ENCODE results near the gene CCDC74B.
"Not testable (repeated sequence)": the region's sequence is repeated elsewhere in the genome, so short reads cannot be mapped to it uniquely, and the experiment has no call there.

The CCDC74B gene

DNA sequence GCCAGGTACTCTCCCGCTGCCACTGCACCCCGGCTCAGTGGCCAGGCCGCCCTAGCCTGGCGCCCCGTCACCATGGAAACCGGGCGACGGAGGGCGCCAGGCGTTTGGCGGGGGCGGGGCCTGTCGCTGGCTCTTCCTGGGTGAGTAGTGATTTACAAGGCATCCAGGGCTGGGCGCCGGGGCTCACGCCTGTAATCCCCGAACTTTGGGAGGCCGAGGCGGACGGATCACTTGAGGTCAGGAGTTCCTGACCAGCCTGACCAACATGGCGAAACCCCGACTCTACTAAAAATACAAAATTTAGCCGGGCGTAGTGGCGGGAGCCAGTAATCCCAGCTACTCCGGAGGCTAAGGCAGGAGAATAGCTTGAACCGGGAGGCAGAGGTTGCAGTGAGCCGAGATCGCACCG, at the start of gene CCDC74B:
Gene CCDC74B (minus strand): TSS at position 107 of the 409 bp plus-strand sequence. CDS start 116 bp downstream, outside the sequence.
- peak; percentile 88 for ATAC-seq

- ATAC-seq: not testable (repeated sequence)
Observed at GRCh38 chr2:130193824-130194223, 48.9 kb upstream of the CCDC74B start.

DNA sequence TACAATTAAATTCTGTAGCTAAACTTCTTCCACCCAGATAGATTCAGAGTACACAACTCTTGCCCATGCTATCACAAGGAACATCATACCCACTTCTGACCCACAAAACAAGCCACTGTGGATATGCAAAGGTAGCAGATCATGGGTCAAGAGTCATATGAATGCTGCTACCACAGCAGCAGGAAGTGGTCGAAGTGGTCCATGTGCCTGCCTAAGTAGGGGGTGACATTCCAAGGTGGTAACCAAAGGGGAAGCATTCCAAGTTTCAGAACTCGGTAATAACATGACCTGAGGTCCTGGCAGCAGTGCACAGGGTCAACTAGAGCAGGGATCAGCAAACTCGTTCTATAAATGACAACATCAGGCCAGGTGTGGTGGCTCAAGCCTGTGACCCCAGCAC, 47.5 kb upstream of the CCDC74B start:
- not testable (repeated sequence) for ATAC-seq

GRCh38 chr2:130191319-130191718, 46.4 kb upstream of the CCDC74B start:
- not testable (repeated sequence) for ATAC-seq

DNA sequence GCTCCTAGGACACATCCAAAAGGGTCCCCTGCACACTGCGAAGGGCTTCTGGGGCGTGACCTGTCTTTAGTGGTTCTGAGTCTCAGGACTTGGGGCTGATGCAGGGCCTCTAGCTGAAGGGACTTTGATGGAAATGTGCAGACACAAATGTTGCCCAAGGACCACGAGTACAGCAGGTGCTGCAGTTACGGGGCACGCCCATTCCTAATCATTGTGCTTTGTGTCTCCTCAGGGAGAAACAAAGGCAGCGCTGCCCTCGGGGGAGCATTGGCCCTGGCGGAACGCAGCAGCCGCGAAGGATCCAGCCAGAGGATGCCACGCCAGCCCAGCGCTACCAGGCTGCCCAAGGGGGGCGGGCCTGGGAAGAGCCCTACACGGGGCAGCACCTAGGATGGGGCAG, 45.3 kb upstream of the CCDC74B start:
- no peak for ATAC-seq
- TF ChIP-seq, protein P1, sequence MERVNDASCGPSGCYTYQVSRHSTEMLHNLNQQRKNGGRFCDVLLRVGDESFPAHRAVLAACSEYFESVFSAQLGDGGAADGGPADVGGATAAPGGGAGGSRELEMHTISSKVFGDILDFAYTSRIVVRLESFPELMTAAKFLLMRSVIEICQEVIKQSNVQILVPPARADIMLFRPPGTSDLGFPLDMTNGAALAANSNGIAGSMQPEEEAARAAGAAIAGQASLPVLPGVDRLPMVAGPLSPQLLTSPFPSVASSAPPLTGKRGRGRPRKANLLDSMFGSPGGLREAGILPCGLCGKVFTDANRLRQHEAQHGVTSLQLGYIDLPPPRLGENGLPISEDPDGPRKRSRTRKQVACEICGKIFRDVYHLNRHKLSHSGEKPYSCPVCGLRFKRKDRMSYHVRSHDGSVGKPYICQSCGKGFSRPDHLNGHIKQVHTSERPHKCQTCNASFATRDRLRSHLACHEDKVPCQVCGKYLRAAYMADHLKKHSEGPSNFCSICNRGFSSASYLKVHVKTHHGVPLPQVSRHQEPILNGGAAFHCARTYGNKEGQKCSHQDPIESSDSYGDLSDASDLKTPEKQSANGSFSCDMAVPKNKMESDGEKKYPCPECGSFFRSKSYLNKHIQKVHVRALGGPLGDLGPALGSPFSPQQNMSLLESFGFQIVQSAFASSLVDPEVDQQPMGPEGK (CRISPR knock-in tag; IDR thresholded peaks at IDR 0.05; ENCODE audit: borderline replicate concordance): no peak
- TF ChIP-seq CSRNP3 (CRISPR knock-in tag; IDR thresholded peaks at IDR 0.05) (no peak), CSDC2 (CRISPR knock-in tag; IDR thresholded peaks at IDR 0.05) (no peak), RARB (CRISPR knock-in tag; IDR thresholded peaks at IDR 0.05) (no peak), ISL1 (CRISPR knock-in tag; IDR thresholded peaks at IDR 0.05) (no peak), ESRRG (CRISPR knock-in tag; IDR thresholded peaks at IDR 0.05) (no peak), TOX (CRISPR knock-in tag; IDR thresholded peaks at IDR 0.05; ENCODE audit: borderline replicate concordance) (no peak), ZFP3 (CRISPR knock-in tag; IDR thresholded peaks at IDR 0.05) (no peak), GLIS3 (CRISPR knock-in tag; IDR thresholded peaks at IDR 0.05) (no peak), PPARA (CRISPR knock-in tag; IDR thresholded peaks at IDR 0.05; ENCODE audit: borderline replicate concordance) (no peak), ZNF8 (CRISPR knock-in tag; IDR thresholded peaks at IDR 0.05) (no peak), OSR1 (CRISPR knock-in tag; IDR thresholded peaks at IDR 0.05) (no peak), ZC3H10 (CRISPR knock-in tag; IDR thresholded peaks at IDR 0.05) (no peak)
- TF ChIP-seq, protein P2, sequence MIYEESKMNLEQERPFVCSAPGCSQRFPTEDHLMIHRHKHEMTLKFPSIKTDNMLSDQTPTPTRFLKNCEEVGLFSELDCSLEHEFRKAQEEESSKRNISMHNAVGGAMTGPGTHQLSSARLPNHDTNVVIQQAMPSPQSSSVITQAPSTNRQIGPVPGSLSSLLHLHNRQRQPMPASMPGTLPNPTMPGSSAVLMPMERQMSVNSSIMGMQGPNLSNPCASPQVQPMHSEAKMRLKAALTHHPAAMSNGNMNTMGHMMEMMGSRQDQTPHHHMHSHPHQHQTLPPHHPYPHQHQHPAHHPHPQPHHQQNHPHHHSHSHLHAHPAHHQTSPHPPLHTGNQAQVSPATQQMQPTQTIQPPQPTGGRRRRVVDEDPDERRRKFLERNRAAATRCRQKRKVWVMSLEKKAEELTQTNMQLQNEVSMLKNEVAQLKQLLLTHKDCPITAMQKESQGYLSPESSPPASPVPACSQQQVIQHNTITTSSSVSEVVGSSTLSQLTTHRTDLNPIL (CRISPR knock-in tag; IDR thresholded peaks at IDR 0.05; ENCODE audit: low read depth): no peak

DNA sequence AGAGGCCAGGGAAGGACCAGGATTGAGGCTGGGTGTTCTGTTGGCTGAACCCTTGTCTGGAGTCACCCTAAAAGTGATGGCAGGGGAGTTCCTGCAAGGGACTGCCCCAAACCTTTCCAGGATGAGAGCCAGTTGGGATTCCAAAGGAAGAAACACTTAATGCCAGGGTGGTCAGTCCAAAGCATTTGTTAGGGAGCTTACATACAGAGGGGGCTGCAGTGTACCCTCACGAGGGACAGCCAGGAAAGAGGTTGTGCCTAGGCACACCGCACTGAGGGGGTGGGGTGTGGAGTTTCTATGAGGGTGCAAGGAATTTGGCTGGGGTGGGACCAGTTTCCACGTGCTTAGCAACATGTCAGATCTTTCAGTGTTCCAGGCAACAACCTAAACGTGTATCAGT, 44.0 kb upstream of the CCDC74B start:
- ATAC-seq: not testable (repeated sequence)

- not testable (repeated sequence) for ATAC-seq
Observed at GRCh38 chr2:130187859-130188792, 43.2 kb upstream of the CCDC74B start.

GRCh38 chr2:130187268-130187667, 42.4 kb upstream of the CCDC74B start:
- ATAC-seq: no peak
- no peak for TF ChIP-seq CSRNP3 (CRISPR knock-in tag; IDR thresholded peaks at IDR 0.05)
- TF ChIP-seq PPARA (CRISPR knock-in tag; IDR thresholded peaks at IDR 0.05; ENCODE audit: borderline replicate concordance): no peak
- no peak for TF ChIP-seq BACH2 (CRISPR knock-in tag; IDR thresholded peaks at IDR 0.05; ENCODE audit: borderline replicate concordance)
- TF ChIP-seq SNAI2 (CRISPR knock-in tag; IDR thresholded peaks at IDR 0.05): no peak
- no peak for TF ChIP-seq RARB (CRISPR knock-in tag; IDR thresholded peaks at IDR 0.05)
- TF ChIP-seq, protein P3, sequence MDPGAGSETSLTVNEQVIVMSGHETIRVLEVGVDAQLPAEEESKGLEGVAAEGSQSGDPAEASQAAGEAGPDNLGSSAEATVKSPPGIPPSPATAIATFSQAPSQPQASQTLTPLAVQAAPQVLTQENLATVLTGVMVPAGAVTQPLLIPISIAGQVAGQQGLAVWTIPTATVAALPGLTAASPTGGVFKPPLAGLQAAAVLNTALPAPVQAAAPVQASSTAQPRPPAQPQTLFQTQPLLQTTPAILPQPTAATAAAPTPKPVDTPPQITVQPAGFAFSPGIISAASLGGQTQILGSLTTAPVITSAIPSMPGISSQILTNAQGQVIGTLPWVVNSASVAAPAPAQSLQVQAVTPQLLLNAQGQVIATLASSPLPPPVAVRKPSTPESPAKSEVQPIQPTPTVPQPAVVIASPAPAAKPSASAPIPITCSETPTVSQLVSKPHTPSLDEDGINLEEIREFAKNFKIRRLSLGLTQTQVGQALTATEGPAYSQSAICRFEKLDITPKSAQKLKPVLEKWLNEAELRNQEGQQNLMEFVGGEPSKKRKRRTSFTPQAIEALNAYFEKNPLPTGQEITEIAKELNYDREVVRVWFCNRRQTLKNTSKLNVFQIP (CRISPR knock-in tag; IDR thresholded peaks at IDR 0.05; ENCODE audit: borderline replicate concordance, low read depth): no peak
- no peak for TF ChIP-seq TOX (CRISPR knock-in tag; IDR thresholded peaks at IDR 0.05; ENCODE audit: borderline replicate concordance)
- no peak for TF ChIP-seq GLIS3 (CRISPR knock-in tag; IDR thresholded peaks at IDR 0.05)
- no peak for TF ChIP-seq ZFP3 (CRISPR knock-in tag; IDR thresholded peaks at IDR 0.05)
- no peak for TF ChIP-seq CSDC2 (CRISPR knock-in tag; IDR thresholded peaks at IDR 0.05)
- TF ChIP-seq ISL1 (CRISPR knock-in tag; IDR thresholded peaks at IDR 0.05): no peak

Data from SK-N-SH treated with all-trans-retinoic acid at 6 μM for 48 hours (cell line).